ENCODE results near the gene CCDC85C.

Gene CCDC85C

GRCh38 chr14:99647411-99647810 is 43.4 kb upstream of the CCDC85C start:
- TF ChIP-seq TAF1 (IDR thresholded peaks at IDR 0.05; ENCODE audit: low read depth): no peak
- TF ChIP-seq REST (IDR thresholded peaks at IDR 0.05; ENCODE audit: low read depth): no peak
- no peak for TF ChIP-seq TCF12 (IDR thresholded peaks at IDR 0.05; ENCODE audit: low read depth)
- TF ChIP-seq CREB1 (IDR thresholded peaks at IDR 0.05; ENCODE audit: low read depth): no peak
- no peak for TF ChIP-seq MAX (IDR thresholded peaks at IDR 0.05)

- TF ChIP-seq CEBPB (IDR thresholded peaks at IDR 0.05): no peak
These were observed 41.8 kb upstream of the CCDC85C start for GRCh38 chr14:99645545-99646505.

GRCh38 chr14:99644723-99645544 is 40.9 kb upstream of the CCDC85C start, which contains the start of gene HHIPL1:
Gene HHIPL1, plus strand, starts transcription at chr14:99645129. Its CDS starts 79 bp downstream, at chr14:99645208.
- TF ChIP-seq EGR1 (IDR thresholded peaks at IDR 0.05) (0 out of 2 replicates have a peak, but pooled peaks have one; percentile 21), EP300 (IDR thresholded peaks at IDR 0.05; ENCODE audit: borderline replicate concordance) (no peak), MAX (IDR thresholded peaks at IDR 0.05) (peak; percentile 84), RAD21 (IDR thresholded peaks at IDR 0.05; ENCODE audit: low read depth) (no peak), REST (IDR thresholded peaks at IDR 0.05; ENCODE audit: low read depth) (no peak)

- TF ChIP-seq ZBTB7A (IDR thresholded peaks at IDR 0.05; ENCODE audit: low read depth) (no peak), EGR1 (IDR thresholded peaks at IDR 0.05) (no peak), TCF12 (IDR thresholded peaks at IDR 0.05; ENCODE audit: low read depth) (no peak), FOXM1 (IDR thresholded peaks at IDR 0.05; ENCODE audit: borderline replicate concordance, low read depth) (no peak), CREB1 (IDR thresholded peaks at IDR 0.05; ENCODE audit: low read depth) (no peak), USF1 (IDR thresholded peaks at IDR 0.05) (no peak), CEBPB (IDR thresholded peaks at IDR 0.05) (no peak), YY1 (IDR thresholded peaks at IDR 0.05; ENCODE audit: low read depth) (no peak), REST (IDR thresholded peaks at IDR 0.05; ENCODE audit: low read depth) (no peak), TEAD4 (IDR thresholded peaks at IDR 0.05) (no peak), MAX (IDR thresholded peaks at IDR 0.05) (no peak), NFIC (IDR thresholded peaks at IDR 0.05) (no peak), RAD21 (IDR thresholded peaks at IDR 0.05; ENCODE audit: low read depth) (no peak), EP300 (IDR thresholded peaks at IDR 0.05; ENCODE audit: borderline replicate concordance) (no peak), TAF1 (IDR thresholded peaks at IDR 0.05; ENCODE audit: low read depth) (no peak)
These were observed 40.1 kb upstream of the CCDC85C start for GRCh38 chr14:99644035-99644587.
